OCI-LY7 (cell line): ENCODE data around the gene RBKS.

Experiments
- EZH2phosphoT487 ChIP-seq: fragments of 200-600 bp; sonication (generic); IDR thresholded peaks from 2 replicates; pipeline ENCODE4 v1.6.1; 2018; ENCODE audit warnings: low read depth, borderline replicate concordance, mild to moderate bottlenecking, mixed run types, antibody characterized with exemption, low read length, moderate library complexity, mixed read lengths
- TF ChIP-seq, protein P1 (sequence below): fragments of 200-600 bp; sonication (generic); conservative IDR thresholded peaks from 2 replicates; pipeline ENCODE4 v1.5.1; 2014; ENCODE audit warnings: mild to moderate bottlenecking, antibody characterized with exemption, low read length, moderate library complexity, mixed read lengths

- TF ChIP-seq, protein P1, sequence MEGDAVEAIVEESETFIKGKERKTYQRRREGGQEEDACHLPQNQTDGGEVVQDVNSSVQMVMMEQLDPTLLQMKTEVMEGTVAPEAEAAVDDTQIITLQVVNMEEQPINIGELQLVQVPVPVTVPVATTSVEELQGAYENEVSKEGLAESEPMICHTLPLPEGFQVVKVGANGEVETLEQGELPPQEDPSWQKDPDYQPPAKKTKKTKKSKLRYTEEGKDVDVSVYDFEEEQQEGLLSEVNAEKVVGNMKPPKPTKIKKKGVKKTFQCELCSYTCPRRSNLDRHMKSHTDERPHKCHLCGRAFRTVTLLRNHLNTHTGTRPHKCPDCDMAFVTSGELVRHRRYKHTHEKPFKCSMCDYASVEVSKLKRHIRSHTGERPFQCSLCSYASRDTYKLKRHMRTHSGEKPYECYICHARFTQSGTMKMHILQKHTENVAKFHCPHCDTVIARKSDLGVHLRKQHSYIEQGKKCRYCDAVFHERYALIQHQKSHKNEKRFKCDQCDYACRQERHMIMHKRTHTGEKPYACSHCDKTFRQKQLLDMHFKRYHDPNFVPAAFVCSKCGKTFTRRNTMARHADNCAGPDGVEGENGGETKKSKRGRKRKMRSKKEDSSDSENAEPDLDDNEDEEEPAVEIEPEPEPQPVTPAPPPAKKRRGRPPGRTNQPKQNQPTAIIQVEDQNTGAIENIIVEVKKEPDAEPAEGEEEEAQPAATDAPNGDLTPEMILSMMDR, result no peak
- TF ChIP-seq EZH2phosphoT487, result no peak
These were observed 94.9 kb downstream of the RBKS start for GRCh38 chr2:27795093-27795834.
